GM21717 (cell line): ENCODE results near the gene DNAJC17.

Experiments
- ATAC-seq: cut with Tn5 transposase; IDR thresholded peaks from one replicate; pipeline ENCODE4 v1.9.1; 2021; ENCODE audit warnings: mild to moderate bottlenecking, moderate library complexity; ENCODE audit not compliant: unreplicated experiment

DNAJC17 gene

DNA sequence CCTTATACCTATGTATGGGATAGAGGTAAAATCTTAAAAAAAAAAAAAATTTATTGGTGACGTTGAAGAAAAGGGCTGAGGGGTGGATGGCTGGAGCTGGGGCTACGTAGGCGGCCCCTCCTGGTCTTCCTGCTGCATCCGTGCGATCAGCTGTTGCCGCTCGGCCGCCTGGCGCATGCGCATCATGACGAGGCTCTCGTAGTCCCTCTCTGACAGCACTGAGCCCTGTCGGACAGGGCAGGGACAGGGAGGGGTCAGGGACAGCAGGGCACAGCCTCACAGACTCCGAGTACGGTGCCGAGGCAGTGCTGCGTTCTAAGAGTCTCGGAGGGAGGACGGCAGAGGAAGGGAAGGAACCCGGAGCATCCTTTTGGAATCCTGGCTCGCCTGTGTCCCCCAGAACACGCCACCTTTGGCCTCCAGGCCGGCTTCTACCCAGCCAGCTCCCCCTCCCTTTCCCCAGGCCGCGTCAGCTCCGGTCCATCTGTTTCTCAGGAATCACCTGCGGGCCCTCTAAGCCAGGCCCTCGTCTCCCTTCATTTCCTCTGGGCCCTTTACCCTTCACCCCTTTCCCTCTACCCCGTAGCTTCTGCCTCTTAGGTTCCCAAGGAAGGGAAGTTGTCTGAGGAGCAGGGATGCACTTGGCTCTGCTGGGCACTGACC is 39.3 kb downstream of the DNAJC17 start:
- no peak for ATAC-seq

DNA sequence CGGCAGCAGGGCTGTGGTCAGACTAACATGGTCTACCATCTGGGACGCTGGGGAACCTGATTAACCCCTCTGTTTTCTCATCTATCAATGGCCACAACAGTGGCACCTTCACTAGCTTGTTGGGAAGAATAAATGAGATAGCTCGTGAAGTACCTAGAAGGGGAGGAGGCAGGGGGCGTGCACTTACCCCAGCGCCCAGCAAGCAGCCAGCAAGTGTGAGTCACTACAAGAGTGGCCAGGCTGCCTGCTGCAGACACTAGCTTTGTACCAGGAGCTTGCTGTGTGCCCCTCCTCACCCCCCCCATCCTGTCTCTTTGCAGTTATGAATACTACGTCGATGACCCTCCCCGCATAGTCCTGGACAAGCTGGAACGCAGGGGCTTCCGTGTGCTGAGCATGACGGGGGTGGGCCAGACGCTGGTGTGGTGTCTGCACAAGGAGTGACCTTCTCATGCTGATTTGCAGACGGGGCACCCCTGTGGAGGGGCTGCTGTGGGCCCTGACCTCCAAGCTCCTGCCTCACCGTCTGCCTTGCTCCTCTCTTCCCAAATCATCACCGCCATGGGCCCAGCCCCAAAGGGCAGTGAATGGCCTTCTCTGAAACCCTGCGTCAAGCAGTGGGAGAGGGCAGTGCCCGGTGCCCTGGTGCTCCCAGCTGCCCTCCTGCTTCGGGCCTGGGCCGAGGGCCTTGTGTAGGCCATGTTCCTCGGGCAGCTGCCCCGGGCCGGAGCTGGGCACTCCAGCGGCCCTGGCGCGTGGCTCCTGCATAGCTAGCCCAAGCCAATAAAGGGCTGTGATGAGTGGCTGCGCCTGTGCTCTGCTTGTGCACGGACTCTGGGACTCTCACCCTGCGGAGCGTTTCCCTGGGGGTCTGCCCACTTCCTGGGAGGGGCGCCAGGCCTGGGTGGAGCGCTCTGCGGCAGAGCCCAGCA is 40.1 kb downstream of the DNAJC17 start:
- no peak for ATAC-seq

- ATAC-seq = no peak
Measured at GRCh38 chr15:40766194-40766815, 41.0 kb downstream of the DNAJC17 start.

- ATAC-seq = no peak
Measured at GRCh38 chr15:40764629-40765103, 42.6 kb downstream of the DNAJC17 start.

DNA sequence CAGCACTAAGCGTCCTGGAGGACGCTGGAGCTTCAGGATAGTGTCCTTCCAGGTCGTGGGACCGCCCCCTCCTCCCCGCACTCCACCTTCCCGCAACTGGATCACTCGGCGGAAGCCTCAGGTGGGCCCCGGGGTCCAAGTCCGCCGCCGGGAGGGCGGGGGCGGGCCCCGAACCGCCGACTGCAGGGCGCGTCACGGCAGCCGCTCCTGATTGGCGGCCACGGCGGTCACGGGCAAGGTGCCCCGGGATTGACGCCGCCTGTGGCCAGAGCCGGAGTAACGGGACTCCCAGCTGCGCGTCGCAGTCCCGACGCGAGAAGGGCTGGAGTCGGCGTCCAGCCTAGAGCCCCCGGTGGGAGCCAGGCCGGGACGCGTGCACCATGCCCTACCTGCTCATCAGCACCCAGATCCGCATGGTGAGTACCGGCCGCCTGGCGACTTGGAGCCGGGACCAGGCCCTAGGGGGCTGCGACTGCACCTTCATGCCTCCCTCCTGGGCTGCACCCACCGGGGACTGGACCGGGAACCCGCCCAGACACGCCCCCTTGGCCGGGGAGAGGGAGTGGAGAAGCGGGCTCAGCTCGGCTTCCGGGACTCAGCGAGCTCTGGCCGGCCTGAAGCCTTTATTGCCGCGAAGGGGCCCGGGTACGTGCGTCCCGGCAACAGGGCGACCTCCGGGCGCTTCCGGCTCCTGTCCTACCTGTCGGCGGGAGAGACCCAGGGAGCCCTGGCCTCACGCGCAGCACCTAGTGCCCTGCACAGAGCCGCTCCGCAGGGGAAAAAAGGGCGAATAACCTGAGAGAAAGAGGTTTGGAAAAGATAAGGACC is 43.3 kb downstream of the DNAJC17 start, which contains the start of gene GCHFR:
TSS of gene GCHFR (plus strand) at position 268 of the 828 bp plus-strand sequence. CDS start at position 381, 113 bp downstream.
- peak; percentile 47 for ATAC-seq

- no peak for ATAC-seq
Measured at GRCh38 chr15:40762919-40763800, 44.1 kb downstream of the DNAJC17 start.

DNA sequence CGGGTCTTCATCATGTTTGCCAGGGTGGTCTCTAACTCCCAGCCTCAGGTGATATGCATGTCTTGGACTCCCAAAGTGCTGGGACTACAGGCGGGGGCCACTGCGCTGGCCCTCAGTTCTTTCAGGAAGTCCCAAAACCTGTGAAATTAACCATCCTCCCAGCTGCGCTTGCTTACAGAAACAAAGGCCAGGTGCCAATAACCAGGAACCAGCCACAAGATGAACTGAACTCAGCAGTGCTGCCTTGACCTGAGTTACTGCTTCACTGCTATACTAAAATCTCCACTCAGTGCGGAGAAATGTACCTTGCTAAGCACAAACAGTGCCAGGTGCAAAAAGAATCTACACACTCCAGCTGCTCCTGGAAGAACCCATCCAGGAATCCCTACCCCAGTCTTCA is 47.3 kb downstream of the DNAJC17 start:
- ATAC-seq = no peak

GRCh38 chr15:40756938-40757337 is 50.3 kb downstream of the DNAJC17 start:
- ATAC-seq = no peak

- no peak for ATAC-seq
Measured at GRCh38 chr15:40755812-40756208, 51.5 kb downstream of the DNAJC17 start.

- peak; percentile 78 for ATAC-seq
Measured at GRCh38 chr15:40754883-40755811, 52.1 kb downstream of the DNAJC17 start, which contains the start of gene RMDN3. Gene RMDN3 (minus strand): TSS chr15:40755254. CDS start chr15:40754783, 471 bp downstream.

GRCh38 chr15:40754574-40754882 is 52.7 kb downstream of the DNAJC17 start:
- no peak for ATAC-seq

DNA sequence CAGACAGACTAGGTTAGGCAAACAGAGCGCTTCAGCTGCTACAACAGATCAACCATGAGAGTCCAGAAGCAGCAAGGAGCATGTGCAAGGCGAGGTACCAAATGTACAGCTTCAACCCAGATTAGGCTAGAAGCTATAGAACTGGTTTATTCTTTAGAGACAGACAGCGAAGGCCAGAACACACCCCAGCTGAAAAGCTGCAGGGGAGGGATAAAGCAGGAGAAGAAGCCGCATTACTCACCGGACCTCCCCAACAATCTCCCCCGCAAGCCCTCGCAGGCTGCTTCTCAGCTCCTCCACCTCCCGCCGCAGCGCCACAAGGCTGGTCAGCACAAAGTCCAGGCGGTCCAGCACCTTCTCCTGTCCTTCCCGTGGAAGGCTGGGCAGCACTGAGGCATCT is 55.5 kb downstream of the DNAJC17 start:
- no peak for ATAC-seq

DNA sequence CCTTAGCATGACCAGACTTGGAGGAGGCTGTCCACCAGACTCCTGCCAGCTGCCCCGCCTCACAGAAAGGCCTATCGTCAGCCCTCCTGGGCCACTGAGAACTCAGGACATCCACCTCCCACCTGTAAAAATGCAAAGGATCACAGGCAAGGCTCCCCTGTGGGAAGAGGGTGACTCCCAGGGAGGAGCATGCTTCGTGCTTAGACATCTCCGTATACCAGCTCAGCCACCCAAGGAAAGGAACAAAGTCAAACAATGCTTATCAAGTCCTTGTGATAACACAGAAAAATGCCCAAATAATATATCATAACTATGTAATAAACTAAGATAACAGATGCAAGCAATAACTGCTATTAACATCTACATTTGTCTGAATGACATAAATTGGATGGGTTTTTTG is 56.4 kb downstream of the DNAJC17 start:
- no peak for ATAC-seq

GRCh38 chr15:40749151-40749630 is 58.1 kb downstream of the DNAJC17 start:
- ATAC-seq = no peak

DNA sequence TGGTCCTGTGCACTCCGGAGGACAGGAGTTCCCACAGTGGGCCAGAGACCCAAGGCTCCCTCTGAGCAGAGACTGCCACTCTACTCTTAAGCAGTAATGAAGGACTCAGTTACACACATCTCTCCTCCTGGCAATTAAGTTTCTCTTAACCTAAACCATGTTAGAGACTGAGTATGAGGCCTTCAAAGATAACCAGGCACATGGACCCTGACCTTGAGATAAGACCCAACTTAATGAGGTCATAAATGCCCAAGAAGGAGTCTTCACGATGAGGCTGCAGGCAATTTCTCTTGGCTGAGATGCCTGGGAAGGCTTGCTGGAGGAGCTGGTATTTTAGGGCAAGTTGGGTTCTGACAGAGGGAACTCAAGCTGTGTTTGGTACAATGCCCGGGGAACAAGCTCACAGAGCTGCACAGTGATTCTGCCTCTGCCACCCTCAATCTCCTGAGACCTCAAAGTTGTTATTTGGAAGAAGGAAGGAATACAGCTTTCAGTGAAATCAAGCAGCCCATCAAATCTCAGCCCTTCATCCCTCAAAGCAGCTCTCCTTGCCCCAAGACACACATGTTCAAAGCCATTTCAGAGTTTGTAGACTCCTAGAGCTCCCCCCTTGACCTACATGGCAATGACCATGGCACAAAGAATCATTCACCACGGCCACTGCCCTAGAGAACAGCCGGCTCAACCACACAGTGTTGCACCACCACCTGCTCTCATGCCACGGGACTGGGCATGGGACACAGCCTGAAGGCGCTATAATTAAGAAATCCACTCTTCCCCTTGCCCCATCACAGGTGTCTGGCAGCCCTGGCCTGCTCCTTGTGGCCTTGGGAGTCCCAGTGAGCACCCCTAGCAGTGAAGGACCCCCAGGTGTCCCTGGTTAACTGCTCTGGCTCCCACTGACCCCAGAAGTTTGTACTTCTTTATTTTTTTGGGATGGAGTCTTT is 59.3 kb downstream of the DNAJC17 start:
- ATAC-seq = no peak

DNA sequence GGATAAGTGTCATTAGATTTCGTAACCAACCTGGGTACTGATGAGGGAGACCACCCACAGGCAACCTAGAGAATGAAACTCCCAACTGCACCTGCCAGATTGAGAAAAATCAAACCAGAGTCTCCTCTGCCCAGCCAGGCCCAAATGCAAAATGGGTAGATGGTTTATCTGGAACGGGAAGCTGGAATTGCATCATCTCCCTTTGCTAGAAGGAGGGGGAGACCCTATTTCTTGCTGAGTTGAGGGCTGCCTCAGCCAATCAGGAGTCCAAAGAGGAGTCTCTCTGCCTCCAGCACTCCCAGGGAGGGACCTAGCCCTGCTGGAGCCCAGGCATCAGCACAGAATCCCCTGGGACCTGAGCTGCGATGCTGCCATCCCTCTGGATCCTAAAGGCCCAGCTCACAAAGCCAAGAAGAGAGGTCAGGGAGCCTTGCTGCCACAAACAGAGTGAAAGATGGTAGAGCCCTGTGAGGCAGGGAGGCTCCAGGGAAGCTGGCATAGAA is 60.3 kb downstream of the DNAJC17 start:
- no peak for ATAC-seq

DNA sequence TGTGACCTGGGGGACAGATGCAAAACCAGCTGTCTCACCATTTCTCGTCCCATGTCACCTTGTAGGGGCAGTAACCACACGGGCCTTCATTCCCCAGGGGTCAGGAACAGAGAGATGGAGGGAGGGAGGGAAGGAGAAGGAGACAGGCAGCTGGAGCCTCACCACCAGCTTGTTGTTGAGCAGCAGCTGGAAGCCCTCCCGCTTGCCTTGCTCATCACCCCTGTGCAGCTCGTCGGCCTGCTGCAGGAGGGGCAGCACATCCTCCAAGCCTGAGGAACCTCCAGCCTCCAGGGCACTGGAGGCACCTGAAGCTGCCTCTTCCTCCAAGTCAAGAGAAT is 62.5 kb downstream of the DNAJC17 start:
- no peak for ATAC-seq
